NCI-H524 (cell line): Measurements from ENCODE around the gene PRR22.
A peak's percentile ranks its signal among the peaks of the same experiment; 100 is the strongest.
"Not testable (repeated sequence)": the region's sequence is repeated elsewhere in the genome, so short reads cannot be mapped to it uniquely, and the experiment has no call there.

Experiments used
- DNase-seq, 2 experiments: peaks; one replicate each; lab custom pipeline; 2025; lab: John Stamatoyannopoulos, UW

Gene PRR22

DNA sequence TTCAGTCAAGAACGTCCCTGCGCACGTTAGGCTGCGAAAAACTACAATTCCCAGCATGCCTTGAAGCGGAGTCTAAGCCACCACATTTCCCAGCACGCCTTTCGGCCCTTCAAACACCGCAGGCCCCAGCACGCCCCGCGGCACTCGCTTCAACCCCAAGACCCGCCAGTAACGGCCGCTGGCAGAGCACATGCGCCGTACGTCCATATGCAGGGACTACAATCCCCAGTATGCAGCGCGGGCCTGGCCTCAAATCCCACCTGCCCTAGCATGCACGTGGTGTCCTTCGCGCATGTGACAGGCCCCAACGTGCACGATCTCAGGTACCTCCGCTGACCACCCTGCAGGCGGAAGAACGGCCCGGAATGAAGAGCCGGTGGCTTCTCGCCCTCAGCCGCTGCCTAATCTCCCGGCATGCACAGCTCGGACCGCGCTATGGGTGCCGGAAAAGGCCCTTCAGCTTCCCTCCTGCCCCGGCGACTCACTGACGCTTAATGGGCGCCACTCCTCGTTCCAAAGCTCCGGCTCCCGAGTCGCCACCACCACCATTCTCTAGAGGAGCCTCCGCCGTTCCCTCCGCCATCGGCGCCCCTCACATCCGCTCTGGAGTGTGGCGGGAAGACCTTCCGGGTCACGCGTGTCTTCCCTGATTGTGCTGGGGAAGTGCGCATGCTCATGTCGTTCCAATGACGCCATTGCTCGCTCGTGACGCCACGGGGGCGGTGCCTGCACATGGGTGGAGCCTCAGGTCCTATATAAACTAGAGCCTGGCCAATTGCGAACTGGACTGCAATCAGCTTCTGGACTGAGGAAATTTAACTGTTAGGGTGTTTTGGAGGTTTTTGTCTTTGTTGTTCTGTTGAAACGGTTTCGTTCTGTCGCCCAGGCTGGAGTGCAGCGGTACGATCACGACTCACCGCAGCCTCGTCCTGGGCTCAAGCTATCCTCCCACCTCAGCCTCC is 6.3 kb upstream of the PRR22 start, which contains the start of gene DUS3L:
DUS3L (minus strand) TSS at position 605 of the 962 bp plus-strand sequence; CDS start at position 583, 22 bp downstream.
- DNase-seq = peak; percentile 98 to 99

DNA sequence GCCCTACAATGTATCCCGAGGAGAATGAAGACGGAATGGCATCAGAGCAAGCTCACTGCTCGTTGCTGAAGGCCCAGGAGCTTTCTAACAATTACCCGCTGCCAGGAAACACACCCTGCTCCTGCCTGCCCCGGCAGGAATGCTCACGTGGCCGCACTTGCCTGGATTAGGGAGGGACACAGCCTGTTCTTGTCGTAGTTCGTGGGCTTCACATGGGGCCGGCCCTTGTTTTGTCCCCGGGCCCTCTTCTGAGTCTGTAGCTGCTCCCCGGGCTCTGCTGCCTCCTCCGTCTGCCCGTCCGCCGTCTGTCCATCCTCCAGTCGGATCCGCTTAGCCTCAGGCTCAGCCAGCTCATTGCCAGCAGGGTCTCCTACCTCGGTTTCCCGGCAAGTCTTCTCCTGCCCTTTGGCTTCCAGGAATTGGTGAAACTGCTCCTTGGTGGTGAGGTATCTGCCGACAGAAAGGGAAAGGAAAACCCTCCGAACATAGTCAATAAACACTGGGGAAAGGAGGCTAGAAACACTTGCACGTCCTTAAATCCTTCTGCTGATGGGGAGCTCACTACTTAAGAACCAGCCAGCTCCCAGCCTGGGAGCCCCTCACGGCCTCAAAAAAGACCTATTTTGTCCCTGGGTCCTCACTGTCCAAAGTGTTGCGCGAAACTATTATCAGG is 5.5 kb upstream of the PRR22 start:
- DNase-seq = no peak

DNA sequence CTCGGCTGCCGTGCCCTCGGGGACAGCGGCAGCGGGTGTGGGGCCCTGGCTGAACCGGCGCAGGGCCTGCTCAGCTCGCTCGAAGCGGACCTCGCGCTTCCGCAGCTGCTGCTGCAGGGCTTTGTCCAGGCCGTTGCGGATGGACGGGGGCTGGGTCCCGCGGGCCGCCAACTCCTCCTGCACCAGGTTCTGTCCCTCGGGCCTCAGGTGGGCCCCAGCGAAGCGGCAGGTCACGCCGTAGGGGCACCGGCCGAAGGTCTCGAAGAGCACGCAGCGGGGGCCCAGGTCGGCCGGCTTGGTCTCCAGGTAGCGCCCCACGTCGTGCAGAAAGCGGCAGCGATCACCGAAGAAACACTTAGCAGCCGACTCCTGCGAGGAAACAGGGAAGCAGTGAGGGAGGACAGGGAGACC is 4.8 kb upstream of the PRR22 start:
- DNase-seq = no peak

DNA sequence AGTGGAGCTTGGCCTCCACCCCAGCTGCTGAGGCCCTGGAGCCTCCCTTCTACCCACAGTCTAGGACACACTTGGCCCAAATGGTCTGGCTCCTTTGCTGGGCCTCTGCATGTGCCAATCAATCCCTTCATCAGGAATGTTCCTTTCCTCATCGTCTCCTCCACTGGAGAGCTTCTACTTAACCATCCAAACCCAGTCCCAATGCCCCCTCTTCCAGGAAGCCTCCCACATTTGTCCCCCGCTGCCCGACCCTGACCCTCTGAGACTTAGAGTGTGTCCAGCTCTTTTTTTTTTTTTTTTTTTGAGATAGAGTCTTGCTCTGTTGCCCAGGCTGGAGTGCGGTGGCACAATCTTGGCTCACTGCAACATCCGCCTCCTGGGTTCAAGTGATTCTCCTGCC is 3.9 kb upstream of the PRR22 start:
- no peak for DNase-seq

DNA sequence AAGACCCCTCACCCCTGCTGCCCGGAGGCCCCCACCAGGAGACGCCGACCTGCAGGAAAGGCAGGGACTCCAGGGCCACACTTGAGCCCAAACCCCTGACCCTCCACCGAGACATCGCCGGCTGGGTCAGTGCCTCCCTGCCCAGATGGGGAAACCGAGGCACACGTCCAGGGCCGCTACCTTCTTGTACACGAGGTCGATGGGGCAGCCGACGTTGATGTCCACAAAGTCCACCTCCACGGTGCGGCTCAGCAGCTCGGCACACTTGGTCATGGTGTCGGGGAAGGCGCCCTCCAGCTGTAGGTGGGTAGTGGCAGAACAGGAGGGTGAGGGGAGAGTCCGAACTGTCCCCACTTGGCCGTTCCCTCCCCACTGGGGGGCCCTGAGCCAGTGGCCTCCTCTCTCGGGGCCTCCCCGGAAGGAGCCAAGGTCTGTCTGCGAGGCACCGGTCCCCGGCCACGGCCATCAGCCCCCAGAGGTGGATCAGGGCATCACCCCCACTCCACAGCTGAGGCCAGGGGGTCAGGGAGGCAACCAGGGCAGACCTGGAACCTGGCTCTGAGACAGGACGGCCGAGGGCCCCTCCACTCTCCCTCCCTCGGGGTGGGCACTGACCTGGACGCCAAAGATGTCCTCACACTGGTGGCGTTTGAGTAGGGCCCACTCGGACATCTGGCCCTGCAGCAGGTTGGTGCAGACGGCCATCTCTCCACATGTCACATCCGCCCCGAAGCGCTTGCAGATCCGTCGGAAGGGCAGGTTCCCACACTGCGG is 3.0 kb upstream of the PRR22 start:
- no peak for DNase-seq

DNA sequence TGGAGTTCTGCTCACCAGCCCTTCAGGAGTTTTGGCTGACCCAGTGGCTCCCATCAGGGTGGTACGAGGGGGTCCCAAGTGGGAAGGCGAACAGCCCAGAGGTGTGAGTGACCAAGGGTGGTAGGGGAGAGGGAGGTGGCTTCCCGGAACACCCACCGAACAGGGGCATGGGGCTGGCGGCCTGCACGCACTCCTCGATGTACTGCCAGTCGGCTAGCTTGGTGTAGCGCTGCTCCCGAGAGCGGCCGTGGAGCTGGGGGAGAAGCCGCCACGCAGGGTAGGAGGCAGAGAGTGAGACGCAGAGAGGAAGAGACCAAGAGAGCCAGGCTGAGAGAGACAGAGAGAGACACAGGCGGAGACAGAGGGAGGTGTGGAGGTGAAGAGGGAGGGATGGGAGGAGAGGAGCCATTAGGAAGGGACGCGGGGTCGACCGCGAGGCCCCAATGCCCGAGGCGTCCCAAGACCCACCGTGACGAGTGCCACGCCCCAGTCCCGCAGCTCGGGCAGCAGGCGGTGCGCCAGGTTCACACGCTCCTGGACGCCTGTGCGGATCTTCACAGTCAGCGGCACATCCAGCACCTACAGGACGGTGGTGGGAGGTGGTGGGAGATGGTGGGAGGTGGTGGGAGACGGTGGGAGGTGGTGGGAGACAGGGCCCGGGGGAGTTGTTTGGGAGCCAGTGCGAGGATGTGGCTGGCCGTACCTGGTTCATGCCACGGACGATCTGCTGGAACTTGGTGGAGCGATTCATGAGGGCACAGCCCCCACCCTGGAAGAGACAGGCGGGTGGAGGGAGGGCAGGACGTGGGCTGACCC is 2.3 kb upstream of the PRR22 start:
- no peak for DNase-seq

DNA sequence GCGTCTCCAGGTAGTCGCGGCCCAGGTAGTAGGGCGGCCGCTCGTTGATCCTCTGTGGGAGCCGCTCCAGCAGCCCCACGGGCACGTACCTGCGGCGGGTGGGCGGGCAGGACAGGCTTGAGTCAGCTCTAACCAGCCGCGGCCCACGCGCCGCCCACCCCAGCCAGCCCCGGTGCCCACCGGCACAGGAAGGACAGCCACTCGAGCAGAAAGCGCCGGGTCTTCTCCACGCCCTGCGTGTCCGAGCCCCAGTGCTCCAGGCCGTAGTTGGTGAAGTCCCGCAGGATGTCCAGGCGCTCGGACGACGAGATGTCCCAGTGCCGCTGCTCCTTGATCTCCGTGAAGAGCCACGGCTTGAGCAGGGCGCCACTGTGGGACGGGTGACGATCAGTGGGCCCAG is 877 bp upstream of the PRR22 start:
- DNase-seq = no peak

DNA sequence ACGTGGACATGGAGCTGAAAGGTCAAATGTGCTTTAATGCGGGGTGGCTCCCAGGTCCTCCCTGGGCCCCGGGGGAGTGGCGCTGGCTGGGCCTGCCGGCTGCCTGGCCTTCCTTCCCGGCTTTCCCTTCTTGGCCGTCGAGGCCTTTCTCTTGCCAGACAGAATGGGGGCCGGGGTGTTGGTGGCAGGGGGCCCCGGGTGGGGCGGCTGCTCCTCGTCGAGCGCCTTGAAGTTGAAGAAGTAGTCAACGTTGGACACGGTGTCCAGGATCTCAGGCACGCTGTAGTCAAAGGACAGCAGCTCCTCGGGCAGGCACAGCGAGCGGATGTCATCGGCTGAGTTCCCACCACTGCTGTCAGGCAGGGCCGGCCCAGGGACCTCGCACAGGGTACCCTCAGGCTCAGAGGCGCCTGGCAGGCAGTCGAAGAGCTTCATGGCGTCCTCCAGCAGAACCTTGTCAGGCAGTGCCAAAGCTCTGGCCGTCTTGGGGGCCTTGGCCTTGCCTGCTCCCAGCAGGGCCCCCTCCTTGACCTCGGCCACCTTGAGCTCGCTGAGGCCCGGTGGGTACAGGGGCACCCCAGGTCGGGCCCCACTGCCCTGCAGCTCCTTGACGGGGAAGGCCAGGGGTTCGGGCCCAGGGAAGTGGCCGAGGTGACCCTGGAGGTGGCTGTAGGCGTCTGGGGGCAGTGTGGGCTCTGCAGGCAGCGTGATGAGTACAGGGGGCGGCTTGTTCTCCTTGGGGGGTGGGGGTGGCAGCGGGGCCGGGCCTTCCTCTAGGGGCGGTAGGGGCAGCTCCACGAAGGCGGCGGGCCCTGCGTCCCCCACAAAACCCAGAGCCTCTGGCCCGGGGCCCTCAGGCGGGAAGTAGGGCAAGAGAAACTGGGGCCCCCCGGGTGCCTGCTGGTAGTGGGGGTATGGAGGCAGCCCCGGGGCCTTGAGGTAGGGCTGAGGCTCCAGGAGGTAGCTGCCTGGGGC is 1.3 kb downstream of the PRR22 start:
- no peak for DNase-seq

DNA sequence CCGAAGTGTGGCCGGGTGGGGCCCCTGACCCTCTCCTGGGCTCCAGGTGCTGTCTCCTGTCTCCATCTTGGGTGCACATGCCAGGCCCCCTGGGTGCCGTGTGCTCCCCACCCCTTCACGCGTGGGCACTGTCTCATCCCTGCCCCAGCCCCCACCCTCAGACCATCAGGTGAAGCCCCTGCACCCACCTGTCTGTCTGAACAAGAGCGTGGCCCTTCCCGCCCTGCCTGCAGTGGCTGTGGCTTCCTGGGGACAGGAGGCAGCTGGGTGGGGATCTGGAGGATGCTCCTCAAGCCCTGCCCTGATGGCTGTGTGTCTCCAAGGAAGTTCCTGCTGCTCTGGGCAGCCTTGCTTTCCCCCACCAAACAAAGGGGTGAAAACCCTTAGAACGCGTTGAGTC is 2.2 kb downstream of the PRR22 start:
- no peak for DNase-seq

DNA sequence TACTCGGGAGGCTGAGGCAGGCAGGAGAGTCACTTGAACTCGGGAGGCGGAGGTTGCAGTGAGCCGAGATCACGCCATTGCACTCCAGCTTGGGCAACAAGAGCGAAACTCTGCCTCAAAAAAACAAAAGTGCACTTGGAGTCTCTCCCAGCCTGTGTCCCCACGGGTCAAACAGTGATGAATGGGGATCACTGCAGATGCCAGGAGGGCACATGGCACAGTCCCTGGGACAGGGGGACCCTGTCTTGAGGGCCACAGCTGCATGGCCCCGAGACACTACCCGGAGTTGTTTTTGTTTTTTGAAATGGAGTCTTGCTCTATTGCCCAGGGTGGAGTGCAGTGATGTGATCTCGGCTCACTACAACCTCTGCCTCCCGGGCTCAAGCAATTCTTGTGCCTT is 3.6 kb downstream of the PRR22 start:
- not testable (repeated sequence) for DNase-seq

DNA sequence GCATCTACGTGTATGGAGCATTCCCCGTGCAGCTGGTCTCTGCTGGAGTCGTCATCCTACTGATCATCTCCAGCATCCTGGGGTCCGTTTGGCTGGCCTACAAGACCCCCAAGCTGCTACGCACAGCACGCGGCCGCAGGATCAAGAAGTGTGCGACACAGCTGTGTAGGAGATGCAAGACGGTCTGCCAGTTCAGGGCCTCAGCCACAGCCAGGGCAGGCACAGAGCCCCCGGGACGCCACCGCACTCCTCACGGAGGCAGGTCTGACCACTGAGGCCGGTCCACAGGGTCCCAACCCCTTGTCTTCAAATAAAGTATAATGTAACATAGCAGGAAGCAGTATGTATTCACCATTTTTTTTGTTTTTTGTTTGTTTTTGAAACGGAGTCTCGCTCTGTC is 6.1 kb downstream of the PRR22 start:
- DNase-seq = no peak

DNA sequence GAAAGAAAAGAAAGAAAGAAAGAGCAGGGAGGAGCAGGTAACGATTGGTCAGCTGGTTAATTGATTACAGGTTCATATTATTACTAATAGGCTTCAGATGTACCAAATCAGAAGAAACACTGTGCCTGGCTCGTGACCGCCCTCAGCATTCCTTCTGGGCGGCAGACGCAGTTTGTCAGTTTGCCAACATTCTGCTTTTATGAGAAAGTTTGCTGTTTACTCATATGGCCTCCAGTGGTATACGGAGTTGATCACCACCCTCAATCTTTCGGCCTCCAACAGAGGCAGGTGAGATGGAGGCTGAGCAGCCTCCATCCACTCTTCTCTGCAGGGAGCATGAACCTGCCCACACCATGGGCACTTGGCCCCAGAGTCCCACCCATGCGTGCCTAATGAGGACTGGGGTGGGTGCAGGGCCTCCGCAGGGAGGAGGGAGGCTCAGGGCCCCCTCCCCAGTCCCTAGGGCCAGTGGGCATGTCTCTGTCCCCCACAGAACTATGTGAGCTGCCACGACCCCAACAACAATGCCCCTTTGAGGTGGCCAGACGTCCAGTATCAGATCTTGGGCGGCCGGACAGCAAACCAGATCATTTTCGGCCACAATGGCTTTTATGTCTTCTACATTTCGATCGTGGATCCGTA is 8.8 kb downstream of the PRR22 start:
- no peak for DNase-seq

DNA sequence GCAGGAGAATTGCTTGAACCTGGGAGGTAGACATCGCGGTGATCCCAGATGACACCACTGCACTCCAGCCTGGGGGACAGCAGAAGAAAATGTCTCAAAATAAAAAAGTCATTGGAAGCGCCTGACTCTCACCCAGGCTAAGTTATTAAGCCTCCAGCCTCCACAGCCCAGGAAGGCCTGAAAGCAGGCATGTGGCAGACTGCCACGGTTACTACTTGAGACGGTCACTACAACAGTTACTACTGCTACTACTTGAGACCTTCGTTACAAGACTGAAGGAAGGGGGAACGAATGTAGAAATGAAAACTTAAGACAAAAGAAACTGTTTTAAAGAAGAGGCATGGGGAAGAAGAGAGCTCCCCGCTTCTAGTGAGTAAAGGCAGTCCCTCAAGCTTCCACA is 9.6 kb downstream of the PRR22 start:
- no peak for DNase-seq

DNA sequence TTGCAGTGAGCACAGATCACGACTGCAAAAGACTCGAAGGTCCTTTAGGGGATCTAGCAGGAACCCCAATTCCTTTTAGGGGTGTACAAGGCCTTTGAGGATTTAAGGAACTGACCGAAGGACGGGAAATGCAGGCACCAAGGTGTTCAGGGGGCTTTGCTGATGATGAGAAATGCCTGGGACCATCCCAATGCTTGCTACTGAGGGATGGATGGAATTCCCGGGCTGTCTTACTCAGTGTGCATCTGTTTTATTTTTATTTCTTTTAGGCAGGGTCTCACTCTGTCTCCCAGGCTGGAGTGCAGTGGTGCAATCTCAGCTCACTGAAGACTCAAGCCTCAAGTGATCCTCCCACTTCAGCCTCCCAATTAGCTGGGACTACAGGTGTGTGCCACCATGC is 11.3 kb downstream of the PRR22 start:
- no peak for DNase-seq

DNA sequence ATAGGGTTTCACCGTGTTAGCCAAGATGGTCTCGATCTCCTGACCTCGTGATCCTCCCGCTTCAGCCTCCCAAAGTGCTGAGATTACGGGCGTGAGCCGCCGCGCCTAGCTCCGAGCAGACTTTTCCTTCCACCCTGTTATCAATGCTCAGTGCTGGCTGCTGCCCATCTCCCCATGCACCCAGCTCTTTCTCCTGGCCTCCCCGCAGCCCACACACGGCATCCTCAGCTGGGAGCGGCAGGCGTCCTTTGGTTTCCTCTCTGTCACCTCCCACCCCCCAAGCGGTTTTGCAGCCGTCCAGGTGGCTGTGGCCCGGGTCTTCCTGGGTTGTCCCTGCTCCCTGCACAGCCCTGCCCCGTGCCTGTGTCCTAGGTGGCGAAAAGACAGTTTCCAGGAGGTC is 12.1 kb downstream of the PRR22 start:
- no peak for DNase-seq

DNA sequence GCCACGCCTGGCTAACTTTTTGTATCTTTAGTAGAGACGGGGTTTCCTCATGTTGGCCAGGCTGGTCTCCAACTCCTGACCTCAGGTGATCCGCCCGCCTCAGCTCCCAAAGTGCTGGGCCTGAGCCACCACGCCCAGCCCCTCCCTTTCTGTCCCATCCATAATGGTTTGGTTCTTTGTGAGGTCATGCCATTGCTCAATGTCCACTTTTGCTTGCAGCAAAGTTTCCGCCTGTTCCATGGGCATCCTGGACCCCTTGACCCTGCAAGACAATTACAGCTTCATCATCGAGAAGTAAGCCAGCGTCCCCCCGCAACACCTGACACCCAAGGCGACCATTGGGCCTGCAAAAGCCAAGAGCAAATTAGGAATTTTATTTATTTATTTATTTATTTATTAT is 16.6 kb downstream of the PRR22 start:
- DNase-seq = no peak

DNA sequence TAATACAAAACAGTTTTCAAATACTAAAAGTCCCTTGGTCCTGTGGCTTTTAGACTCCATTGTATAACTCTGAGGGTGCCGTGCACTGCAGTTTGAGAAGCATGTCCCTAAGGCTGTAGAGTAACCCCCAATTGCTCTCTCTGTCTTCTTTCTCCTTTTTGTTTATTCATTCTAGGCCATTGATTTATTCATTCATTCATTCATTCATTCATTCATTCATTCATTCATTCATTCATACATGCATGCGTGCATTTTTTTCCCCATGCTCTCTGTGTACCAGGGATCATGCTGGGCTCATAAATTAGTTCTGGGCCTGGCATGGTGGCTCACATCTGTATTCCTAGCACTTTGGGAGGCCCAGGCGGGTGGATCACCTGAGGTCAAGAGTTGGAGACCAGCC is 19.3 kb downstream of the PRR22 start:
- DNase-seq = no peak

DNA sequence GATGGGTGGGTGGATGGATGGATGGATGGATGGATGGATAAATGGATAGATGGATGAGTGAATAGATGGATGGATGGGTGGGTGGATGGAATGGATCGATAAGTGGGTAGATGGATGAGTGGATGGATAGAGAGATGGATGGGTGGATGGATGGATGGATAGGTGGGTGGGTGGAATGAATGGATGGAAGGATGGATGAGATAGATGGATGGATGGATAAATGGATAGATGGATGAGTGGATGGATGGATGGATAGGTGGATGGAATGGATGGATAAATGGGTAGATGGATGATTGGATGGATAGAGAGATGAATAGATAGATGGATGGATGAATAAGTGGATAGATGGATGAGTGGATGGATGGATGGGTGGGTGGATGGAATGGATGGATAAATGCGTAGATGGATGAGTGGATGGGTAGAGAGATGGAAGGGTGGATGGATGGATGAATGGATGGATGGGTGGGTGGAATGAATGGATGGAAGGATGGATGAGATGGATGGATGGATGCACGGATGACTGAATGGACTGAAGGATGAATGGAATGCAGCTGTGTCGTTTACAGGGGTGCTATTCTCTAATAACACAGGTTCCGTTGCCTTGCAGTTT is 21.8 kb downstream of the PRR22 start:
- no peak for DNase-seq

DNA sequence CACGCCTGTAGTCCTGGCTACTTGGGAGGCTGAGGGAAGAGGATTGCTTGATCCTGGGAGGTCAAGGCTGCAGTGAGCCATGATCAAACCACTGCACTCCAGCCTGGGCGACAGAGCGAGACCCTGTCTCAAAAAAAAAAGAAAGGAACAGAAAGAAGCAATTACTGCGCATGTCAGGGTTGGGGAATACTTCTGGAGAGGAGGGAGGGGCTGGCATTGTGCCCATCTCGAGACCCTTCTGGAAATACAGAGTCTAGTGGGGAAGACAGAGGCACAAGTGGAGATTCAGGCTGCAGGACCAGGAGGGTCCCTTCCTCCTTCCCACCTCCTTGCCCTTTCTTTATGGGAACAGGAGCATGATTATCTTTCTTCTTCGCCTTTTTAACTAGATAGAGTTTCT is 30.8 kb downstream of the PRR22 start:
- peak in 1 of 2 experiments; percentile 13 for DNase-seq
